Transverse colon (tissue), 4 donors: Measurements from ENCODE around the gene DNAJC18. TPM values are rescaled to one million over a fixed set of nuclear protein-coding genes. Genes with fewer than 3 reads are reported as not detected.
"Not testable (repeated sequence)": the region's sequence is repeated elsewhere in the genome, so short reads cannot be mapped to it uniquely, and the experiment has no call there.

Source experiments
- DNase-seq: peaks from one replicate; pipeline ENCODE4 v3.0.0-alpha.2; 2019
- H3K27ac ChIP-seq, 4 donors: fragments of 200-600 bp; sonication (generic); 2 replicates each; pipeline ENCODE4 v1.5.1; 2016 to 2018; ENCODE audit warnings: inconsistent platforms in 4 of 4
- H3K27me3 ChIP-seq: fragments of 200-600 bp; sonication (generic); 2 replicates; pipeline ENCODE4 v1.5.1; 2017; ENCODE audit warnings: inconsistent platforms
- H3K36me3 ChIP-seq, 4 donors: fragments of 200-600 bp; sonication (generic); 2 replicates each; pipeline ENCODE4 v1.5.1; 2017 to 2019; ENCODE audit warnings: inconsistent platforms in 4 of 4
- H3K4me1 ChIP-seq, 4 donors: fragments of 200-600 bp; sonication (generic); 2 replicates each; pipeline ENCODE4 v1.5.1; 2017 to 2020; ENCODE audit warnings: inconsistent platforms in 4 of 4
- H3K4me3 ChIP-seq, 4 donors: fragments of 200-600 bp; sonication (generic); 1 replicate in 1 of 4; 2 replicates in 3 of 4; pipeline versions ENCODE4 v1.5.1 to v1.6.1; 2017 to 2019; ENCODE audit warnings: inconsistent platforms in 4 of 4
- H3K9me3 ChIP-seq, 2 donors: fragments of 200-600 bp; sonication (generic); 2 replicates each; pipeline ENCODE4 v1.5.1; 2017 to 2019; ENCODE audit warnings: inconsistent platforms in 2 of 2
- EP300 ChIP-seq: sonication (generic); formaldehyde crosslinking; IDR thresholded peaks from one replicate; pipeline ENCODE4 v1.6.1; 2017; ENCODE audit warnings: antibody characterized with exemption, low read depth
- POLR2A ChIP-seq: fragments of 450-650 bp; IDR thresholded peaks from one replicate; pipeline ENCODE4 v1.6.1; 2016; ENCODE audit warnings: antibody characterized with exemption, mild to moderate bottlenecking, moderate library complexity
- POLR2AphosphoS5 ChIP-seq, 3 donors: sonication (generic); formaldehyde crosslinking; IDR thresholded peaks; one replicate each; pipeline ENCODE4 v1.6.1; 2016; ENCODE audit warnings: antibody characterized with exemption in 3 of 3
- WGBS, 2 donors: methylation state at CpG; one replicate each; pipeline ENCODE4 v1.1.5; 2018; ENCODE audit warnings: low coverage in 1 of 2; 5-methylcytosine and 5-hydroxymethylcytosine counted together
- in situ Hi-C, 4 donors: fragments of 200-750 bp; cut with MboI; loops; one replicate each; pipeline versions ENCODE4 v1.15.0 to v1.15.1; 2017; ENCODE audit warnings: low sequenced_read_pairs in 3 of 4, low pct_ligation_motif_present in 1 of 4, low pct_unique_long_range_greater_than_20kb in 1 of 4
- intact Hi-C: fragments of 100-400 bp; cut with DNase I; formaldehyde crosslinking; loops from one replicate; pipeline ENCODE4 v1.15.1; 2023; ENCODE audit warnings: low total_unique reads
- total RNA-seq, 4 donors: library from RNA; depleted of rRNA; stranded (reverse); fragments of >200 nt; gene quantifications; one replicate each; pipeline ENCODE4 v1.1.0, GENCODE V29; 2016
- TF ChIP-seq, protein P1 (sequence below), 5 experiments: fragments of 200-600 bp in 3 of 5; fragments of 450-650 bp in 2 of 5; sonication (generic) in 3 of 5; IDR thresholded peaks; 1 replicate in 2 of 5; 2 replicates in 3 of 5; pipeline ENCODE4 v1.5.1; 2016 to 2017; ENCODE audit warnings: antibody characterized with exemption in 5 of 5, inconsistent platforms in 3 of 5, mild to moderate bottlenecking in 2 of 5, moderate library complexity in 1 of 5

The DNAJC18 gene
- total RNA-seq, 4 donors from 2014 or later = 0.37 to 3.8 (median 3.2) TPM

DNA sequence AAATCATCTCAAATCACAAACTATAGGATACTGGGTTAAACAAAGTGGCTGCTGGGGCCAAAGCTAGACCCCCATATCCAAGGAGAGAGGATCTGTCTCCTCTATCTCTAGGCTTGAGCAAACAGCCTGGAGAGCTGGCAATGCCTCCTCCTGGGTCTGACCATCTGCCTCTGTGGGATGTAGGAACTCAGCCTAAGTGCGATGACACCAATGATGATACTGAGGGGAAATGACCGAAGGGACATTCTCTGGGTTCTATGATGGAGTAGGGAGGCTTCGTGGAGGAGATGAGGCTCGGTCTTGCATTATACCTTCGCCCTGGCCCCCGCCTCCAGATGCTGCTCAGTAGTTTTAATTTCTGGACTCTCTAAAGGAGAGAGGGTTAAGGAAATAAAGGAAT lies 26.2 kb downstream of the DNAJC18 start:
- 93 to 96% methylated on average over 4 to 6 of the region's 6 CpGs for WGBS, 2 donors
- no peak for TF ChIP-seq POLR2AphosphoS5 (IDR thresholded peaks at IDR 0.05)
- Histone ChIP-seq H3K9me3 (no peaks in the 10 kb centered on the region), H3K4me3 (no peak overlapping the region), H3K36me3 (no peaks in the 10 kb centered on the region), H3K4me1 (peaks cover 34 to 49% (median 40%) of the 10 kb centered on the region in 4 donors), H3K27me3 (no peaks in the 10 kb centered on the region), H3K27ac (no peak overlapping the region)
- no peak for DNase-seq
- in situ Hi-C loops (no loop called here), intact Hi-C loops (no loop called here)

DNA sequence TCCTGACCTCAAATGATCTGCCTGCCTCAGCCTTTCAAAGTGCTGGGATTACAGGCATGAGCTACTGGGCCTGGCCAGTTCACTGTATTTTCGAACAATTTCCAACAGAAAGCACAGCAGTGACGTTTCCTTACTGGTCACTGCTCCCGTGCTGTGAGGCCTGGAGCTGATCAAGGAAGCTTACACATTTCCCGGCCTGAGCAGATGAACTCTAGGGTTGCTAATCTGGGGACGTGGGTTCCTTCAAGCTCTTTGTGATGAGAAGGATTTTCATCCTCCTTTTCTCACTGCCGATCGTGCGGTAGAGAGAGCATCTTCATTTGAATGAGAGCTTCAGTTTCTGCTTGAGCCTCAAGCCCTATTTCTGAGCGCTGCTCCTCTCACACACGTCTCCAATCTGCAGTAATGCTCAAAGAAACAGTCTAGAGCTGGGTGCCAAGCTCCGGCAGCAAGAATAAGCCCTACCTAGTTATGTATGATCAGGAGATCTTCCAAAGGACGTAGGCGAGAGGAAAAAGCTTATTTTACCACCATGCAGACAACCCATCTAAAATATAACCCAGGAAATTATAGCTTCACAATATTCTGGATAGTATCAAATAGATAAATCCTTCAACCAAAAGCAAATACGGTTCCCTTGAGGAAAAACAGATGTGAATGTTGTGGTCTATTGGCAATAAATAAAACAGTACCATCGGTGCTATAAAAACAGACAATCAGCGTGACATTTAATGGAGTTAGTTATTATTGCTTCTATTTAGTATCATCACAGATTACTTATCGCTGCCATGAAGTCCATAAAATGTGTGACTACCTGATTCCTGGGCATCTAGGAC lies 28.1 kb downstream of the DNAJC18 start:
- no peaks in the 10 kb centered on the region for H3K27me3 ChIP-seq
- intact Hi-C loops = no loop called here
- peak overlapping the region in 3 of 4 donors; percentile 42 to 62 (median 57) for H3K27ac ChIP-seq
- no peaks in the 10 kb centered on the region for H3K36me3 ChIP-seq
- H3K4me1 ChIP-seq = peaks cover 18 to 30% (median 25%) of the 10 kb centered on the region in 4 donors
- no peaks in the 10 kb centered on the region for H3K9me3 ChIP-seq
- WGBS, 2 donors = 58 to 80% methylated on average over 12 to 17 of the region's 17 CpGs
- in situ Hi-C loops = no loop called here
- no peak for DNase-seq
- H3K4me3 ChIP-seq = no peak overlapping the region
- TF ChIP-seq EP300 (no peak), POLR2AphosphoS5 (IDR thresholded peaks at IDR 0.05) (peak; percentile 64 to 96 (median 87))

DNA sequence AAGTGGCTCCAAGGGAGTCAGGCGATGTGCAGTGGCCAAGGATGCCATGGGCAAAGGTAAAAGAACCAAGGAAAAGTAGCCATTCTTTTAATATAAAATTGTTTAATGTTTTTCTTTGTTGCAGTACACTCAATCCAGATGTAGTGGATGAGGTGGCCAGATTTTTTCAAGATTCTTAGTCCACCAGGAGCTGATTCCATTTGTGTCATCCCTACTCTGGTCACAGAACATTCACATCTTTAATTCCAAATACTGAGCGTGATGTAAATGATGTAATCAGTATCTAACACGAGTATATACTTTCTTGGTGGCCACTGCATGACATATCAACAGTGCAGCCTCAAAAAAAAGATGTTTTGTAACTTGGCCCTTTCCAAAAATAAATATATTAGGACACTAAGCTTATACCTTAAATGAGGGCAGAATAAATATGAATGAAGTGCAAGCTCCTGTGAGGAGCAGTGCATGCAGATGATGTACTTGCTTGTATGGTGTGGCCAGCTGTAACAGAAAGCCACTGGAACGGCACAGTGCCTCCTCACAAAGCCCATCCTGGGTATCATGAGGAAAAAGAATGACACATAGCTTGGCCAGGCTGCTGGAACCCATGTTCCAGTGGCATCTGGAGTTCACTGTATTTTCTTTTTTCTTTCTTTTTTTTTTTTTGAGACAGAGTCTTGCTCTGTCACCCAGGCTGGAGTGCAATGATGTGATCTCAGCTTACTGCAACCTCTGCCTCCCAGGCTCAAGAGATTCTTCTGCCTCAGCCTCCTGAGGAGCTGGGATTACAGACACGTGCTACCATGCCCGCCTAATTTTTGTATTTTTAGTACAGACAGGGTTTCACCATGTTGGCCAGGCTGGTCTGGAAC lies 29.0 kb downstream of the DNAJC18 start:
- Histone ChIP-seq H3K9me3 (no peaks in the 10 kb centered on the region), H3K4me3 (no peak overlapping the region), H3K27ac (peak overlapping the region in 3 of 4 donors; percentile 42 to 62 (median 57)), H3K4me1 (peaks cover 10 to 22% (median 19%) of the 10 kb centered on the region in 4 donors), H3K36me3 (no peaks in the 10 kb centered on the region), H3K27me3 (no peaks in the 10 kb centered on the region)
- in situ Hi-C loops (no loop called here), intact Hi-C loops (no loop called here)
- DNase-seq = no peak
- no peak for TF ChIP-seq POLR2A
- 60 to 73% methylated on average over 5 to 6 of the region's 6 CpGs for WGBS, 2 donors

DNA sequence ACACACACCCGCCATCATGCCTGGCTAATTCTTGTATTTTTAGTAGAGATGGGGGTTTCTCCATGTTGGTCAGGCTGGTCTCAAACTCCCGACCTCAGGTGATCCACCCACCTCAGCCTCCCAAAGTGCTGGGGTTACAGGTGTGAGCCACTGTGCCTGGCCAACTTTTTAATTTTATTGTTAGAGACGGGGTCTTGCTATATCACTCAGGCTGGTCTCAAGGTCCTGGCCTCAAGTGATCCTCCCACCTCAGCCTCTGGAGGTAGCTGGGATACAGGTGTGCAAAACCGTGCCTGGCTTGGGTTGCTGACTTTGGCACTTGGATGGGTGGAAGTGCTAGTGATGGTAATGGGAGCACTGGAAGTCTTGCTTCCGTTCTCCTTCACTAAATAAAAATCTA lies 30.2 kb downstream of the DNAJC18 start:
- DNase-seq, H3K9me3 ChIP-seq, H3K27me3 ChIP-seq, H3K4me3 ChIP-seq, intact Hi-C loops, H3K36me3 ChIP-seq, in situ Hi-C loops, H3K27ac ChIP-seq: not testable (repeated sequence)
- peaks cover 5 to 18% (median 12%) of the 10 kb centered on the region in 4 donors for H3K4me1 ChIP-seq
- WGBS, 2 donors = 89 to 93% methylated on average over 2 to 5 of the region's 5 CpGs

DNA sequence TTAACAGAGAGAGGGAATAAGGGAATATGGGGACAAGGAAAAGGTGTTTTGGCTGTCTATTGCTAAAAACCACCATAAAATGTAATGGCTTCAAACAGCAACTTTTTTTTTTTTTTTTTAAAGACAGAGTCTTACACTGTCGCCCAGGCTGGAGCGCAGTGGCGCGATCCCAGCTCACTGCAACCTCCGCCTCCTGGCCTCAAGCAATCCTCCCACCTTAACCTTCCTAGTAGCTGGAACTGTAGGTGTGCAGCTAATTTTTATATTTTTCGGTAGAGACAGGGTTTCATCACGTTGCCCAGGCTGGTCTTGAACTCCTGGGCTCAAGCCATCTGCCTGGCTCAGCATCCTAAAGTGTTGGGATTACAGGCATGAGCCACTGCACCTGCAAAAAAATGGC lies 31.1 kb downstream of the DNAJC18 start:
- H3K36me3 ChIP-seq = no peaks in the 10 kb centered on the region
- intact Hi-C loops (no loop called here), in situ Hi-C loops (no loop called here)
- no peak overlapping the region for H3K4me3 ChIP-seq
- no peak overlapping the region for H3K27ac ChIP-seq
- H3K4me1 ChIP-seq = peaks cover 9 to 22% (median 14%) of the 10 kb centered on the region in 4 donors
- TF ChIP-seq POLR2A = no peak
- no peak for TF ChIP-seq EP300
- no peak for TF ChIP-seq POLR2AphosphoS5 (IDR thresholded peaks at IDR 0.05)
- no peak for DNase-seq
- H3K27me3 ChIP-seq = no peaks in the 10 kb centered on the region
- 90 to 94% methylated on average over 7 of the region's 7 CpGs for whole genome bisulfite sequencing, 2 donors
- no peaks in the 10 kb centered on the region for H3K9me3 ChIP-seq

DNA sequence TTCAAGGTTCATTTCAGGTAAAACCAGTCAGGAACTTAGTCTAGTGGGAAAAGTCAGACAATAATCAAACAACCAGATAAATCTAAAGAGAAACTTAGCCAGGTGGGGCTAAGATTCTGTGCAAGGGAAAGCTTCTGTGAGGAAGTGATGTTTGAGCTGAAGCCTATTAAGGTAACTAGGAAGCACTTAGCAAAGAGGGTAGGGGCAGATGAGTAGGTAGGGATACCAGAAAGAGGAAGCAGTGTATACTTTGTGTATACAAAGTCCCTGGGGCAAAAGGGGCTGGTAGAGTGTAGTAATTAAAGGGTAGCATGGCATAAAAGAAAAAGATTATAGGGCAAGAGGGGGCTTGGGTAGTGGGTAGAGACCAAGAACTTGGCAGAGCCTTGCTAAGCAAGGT lies 31.8 kb downstream of the DNAJC18 start:
- H3K27ac ChIP-seq = no peak overlapping the region

More for the DNA sequence above, 31.8 kb downstream of the DNAJC18 start:
- no peaks in the 10 kb centered on the region for H3K27me3 ChIP-seq
- no peaks in the 10 kb centered on the region for H3K9me3 ChIP-seq
- in situ Hi-C loops (no loop called here), intact Hi-C loops (no loop called here)
- H3K36me3 ChIP-seq = no peaks in the 10 kb centered on the region
- no peak for DNase-seq
- no peak overlapping the region for H3K4me3 ChIP-seq
- TF ChIP-seq POLR2A (no peak), EP300 (no peak), POLR2AphosphoS5 (IDR thresholded peaks at IDR 0.05) (no peak)
- TF ChIP-seq, protein P1, sequence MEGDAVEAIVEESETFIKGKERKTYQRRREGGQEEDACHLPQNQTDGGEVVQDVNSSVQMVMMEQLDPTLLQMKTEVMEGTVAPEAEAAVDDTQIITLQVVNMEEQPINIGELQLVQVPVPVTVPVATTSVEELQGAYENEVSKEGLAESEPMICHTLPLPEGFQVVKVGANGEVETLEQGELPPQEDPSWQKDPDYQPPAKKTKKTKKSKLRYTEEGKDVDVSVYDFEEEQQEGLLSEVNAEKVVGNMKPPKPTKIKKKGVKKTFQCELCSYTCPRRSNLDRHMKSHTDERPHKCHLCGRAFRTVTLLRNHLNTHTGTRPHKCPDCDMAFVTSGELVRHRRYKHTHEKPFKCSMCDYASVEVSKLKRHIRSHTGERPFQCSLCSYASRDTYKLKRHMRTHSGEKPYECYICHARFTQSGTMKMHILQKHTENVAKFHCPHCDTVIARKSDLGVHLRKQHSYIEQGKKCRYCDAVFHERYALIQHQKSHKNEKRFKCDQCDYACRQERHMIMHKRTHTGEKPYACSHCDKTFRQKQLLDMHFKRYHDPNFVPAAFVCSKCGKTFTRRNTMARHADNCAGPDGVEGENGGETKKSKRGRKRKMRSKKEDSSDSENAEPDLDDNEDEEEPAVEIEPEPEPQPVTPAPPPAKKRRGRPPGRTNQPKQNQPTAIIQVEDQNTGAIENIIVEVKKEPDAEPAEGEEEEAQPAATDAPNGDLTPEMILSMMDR (IDR thresholded peaks at IDR 0.05) = no peak
- H3K4me1 ChIP-seq = peaks cover 10 to 25% (median 18%) of the 10 kb centered on the region in 4 donors
